ENCODE measurements around the gene CAP2.
"Not testable (repeated sequence)": the region's sequence is repeated elsewhere in the genome, so short reads cannot be mapped to it uniquely, and the experiment has no call there.

- not testable (repeated sequence) for TF ChIP-seq POLR2A, CTCF, POLR2AphosphoS5, EP300 (IDR thresholded peaks at IDR 0.05)
These were observed 152.3 kb downstream of the CAP2 start for GRCh38 chr6:17545681-17546080.

Measured in suprapubic skin (tissue), 4 donors.